ENCODE data around the gene CREBBP.

Gene CREBBP

GRCh38 chr16:3800019-3800418 lies 80.5 kb downstream of the CREBBP start:
- H3K27ac ChIP-seq: no peak overlapping the region
- TF ChIP-seq CTCF (IDR thresholded peaks at IDR 0.05): no peak
- no peak for TF ChIP-seq ZFX (IDR thresholded peaks at IDR 0.05; ENCODE audit: borderline replicate concordance)

- no peak overlapping the region for H3K27ac ChIP-seq
- TF ChIP-seq CTCF (IDR thresholded peaks at IDR 0.05): no peak
- TF ChIP-seq ZFX (IDR thresholded peaks at IDR 0.05; ENCODE audit: borderline replicate concordance): no peak
These were observed 81.2 kb downstream of the CREBBP start for GRCh38 chr16:3799354-3799753.

GRCh38 chr16:3798838-3799237 lies 81.7 kb downstream of the CREBBP start:
- no peak for TF ChIP-seq CTCF (IDR thresholded peaks at IDR 0.05)
- TF ChIP-seq ZFX (IDR thresholded peaks at IDR 0.05; ENCODE audit: borderline replicate concordance): no peak

GRCh38 chr16:3797904-3798811 lies 82.4 kb downstream of the CREBBP start:
- TF ChIP-seq CTCF (IDR thresholded peaks at IDR 0.05) (no peak), ZFX (IDR thresholded peaks at IDR 0.05; ENCODE audit: borderline replicate concordance) (no peak)
- no peak overlapping the region for H3K27ac ChIP-seq

More at GRCh38 chr16:3798838-3799237, 81.7 kb downstream of the CREBBP start:
- no peak overlapping the region for H3K27ac ChIP-seq

- TF ChIP-seq CTCF (IDR thresholded peaks at IDR 0.05) (no peak), ZFX (IDR thresholded peaks at IDR 0.05; ENCODE audit: borderline replicate concordance) (no peak)
- no peak overlapping the region for H3K27ac ChIP-seq
These were observed 83.0 kb downstream of the CREBBP start for GRCh38 chr16:3797473-3797872.

GRCh38 chr16:3793161-3793576 lies 87.3 kb downstream of the CREBBP start:
- no peak overlapping the region for H3K27ac ChIP-seq
- no peak for TF ChIP-seq ZFX (IDR thresholded peaks at IDR 0.05; ENCODE audit: borderline replicate concordance)

GRCh38 chr16:3792472-3793012 lies 88.0 kb downstream of the CREBBP start:
- TF ChIP-seq CTCF (IDR thresholded peaks at IDR 0.05) (no peak), ZFX (IDR thresholded peaks at IDR 0.05; ENCODE audit: borderline replicate concordance) (no peak)
- H3K27ac ChIP-seq: no peak overlapping the region
